Astrocyte (in vitro differentiated cells and primary cell): ENCODE results near the gene CELF2. TPM values are rescaled to one million over a fixed set of nuclear protein-coding genes. Genes with fewer than 3 reads are reported as not detected.
A peak's percentile ranks its signal among the peaks of the same experiment; 100 is the strongest.

Source experiments
- DNase-seq: peaks from one replicate; pipeline ENCODE4 v3.0.0-alpha.2; 2010; ENCODE audit warnings: low read depth
- FAIRE-seq: peaks from 2 replicates; lab custom pipeline; 2011; peaks lifted over from hg19 to GRCh38; lab: Jason Lieb, UNC
- H2AFZ ChIP-seq: 2 replicates; pipeline ENCODE4 v1.6.0; 2012; ENCODE audit warnings: low read depth, low read length, inconsistent platforms
- H3K27ac ChIP-seq: 2 replicates; pipeline ENCODE4 v1.5.1; 2011; ENCODE audit warnings: low read depth, low read length, inconsistent platforms
- H3K27me3 ChIP-seq: 2 replicates; pipeline ENCODE4 v1.6.0; 2011; ENCODE audit warnings: low read length, inconsistent platforms; ENCODE audit not compliant: insufficient read depth
- H3K36me3 ChIP-seq: 2 replicates; pipeline ENCODE4 v1.5.1; 2011; ENCODE audit warnings: low read length, inconsistent platforms; ENCODE audit not compliant: insufficient read depth
- H3K4me1 ChIP-seq: 2 replicates; pipeline ENCODE4 v1.5.1; 2011; ENCODE audit warnings: low read length, inconsistent platforms; ENCODE audit not compliant: insufficient read depth
- H3K4me2 ChIP-seq: 2 replicates; pipeline ENCODE4 v1.6.0; 2012; ENCODE audit warnings: low read length, inconsistent platforms
- H3K4me3 ChIP-seq: 2 replicates; pipeline ENCODE4 v1.5.1; 2011; ENCODE audit warnings: low read depth, mild to moderate bottlenecking, low read length, inconsistent platforms; ENCODE audit not compliant: insufficient read depth
- H3K79me2 ChIP-seq: 2 replicates; pipeline ENCODE4 v1.6.0; 2012; ENCODE audit warnings: mild to moderate bottlenecking, low read length, inconsistent platforms; ENCODE audit not compliant: insufficient read depth
- H3K9ac ChIP-seq: 2 replicates; pipeline ENCODE4 v1.6.0; 2012; ENCODE audit warnings: mild to moderate bottlenecking, low read length, inconsistent platforms
- H3K9me3 ChIP-seq: 2 replicates; pipeline ENCODE4 v1.5.1; 2012; ENCODE audit warnings: low read depth, mild to moderate bottlenecking, low read length, inconsistent platforms; ENCODE audit not compliant: insufficient read depth
- H4K20me1 ChIP-seq: 2 replicates; pipeline ENCODE4 v1.6.0; 2012; ENCODE audit warnings: low read length, inconsistent platforms; ENCODE audit not compliant: insufficient read depth
- H3K27ac Mint-ChIP-seq: one replicate; pipeline ENCODE4 v1.8.0; 2021; ENCODE audit warnings: mild to moderate bottlenecking, mixed read lengths; ENCODE audit not compliant: unreplicated experiment
- H3K27me3 Mint-ChIP-seq: one replicate; pipeline ENCODE4 v1.8.0; 2021; ENCODE audit warnings: low read depth, mixed read lengths; ENCODE audit not compliant: unreplicated experiment
- H3K36me3 Mint-ChIP-seq: one replicate; pipeline ENCODE4 v1.8.0; 2021; ENCODE audit warnings: low read depth, mixed read lengths; ENCODE audit not compliant: unreplicated experiment
- H3K4me1 Mint-ChIP-seq: one replicate; pipeline ENCODE4 v1.8.0; 2021; ENCODE audit warnings: low read depth, mixed read lengths; ENCODE audit not compliant: unreplicated experiment
- H3K4me3 Mint-ChIP-seq: one replicate; pipeline ENCODE4 v1.8.0; 2021; ENCODE audit warnings: mild to moderate bottlenecking, moderate library complexity, mixed read lengths; ENCODE audit not compliant: unreplicated experiment
- H3K9me3 Mint-ChIP-seq: one replicate; pipeline ENCODE4 v1.8.0; 2021; ENCODE audit warnings: mild to moderate bottlenecking, mixed read lengths; ENCODE audit not compliant: unreplicated experiment
- CTCF ChIP-seq: IDR thresholded peaks from 2 replicates; pipeline ENCODE4 v1.5.1; 2011; ENCODE audit warnings: low read depth, mild to moderate bottlenecking, inconsistent platforms, low read length, moderate library complexity; ENCODE audit not compliant: insufficient read depth
- EZH2 ChIP-seq: IDR thresholded peaks from 2 replicates; pipeline ENCODE4 v1.6.1; 2012; ENCODE audit warnings: mild to moderate bottlenecking, low read length, inconsistent platforms; ENCODE audit not compliant: insufficient read depth
- total RNA-seq: library from RNA; stranded (reverse); gene quantifications from 2 replicates; pipeline ENCODE4 v1.2.1, GENCODE V29; 2021

CELF2 gene
- total RNA-seq, 1 donor from 2014 or later: 76.1 TPM

GRCh38 chr10:11270135-11270857 is 252.6 kb downstream of the CELF2 start:
- FAIRE-seq (no peak), DNase-seq (peak; percentile 30)
- Histone ChIP-seq H3K36me3 (no peaks in the 10 kb centered on the region), H3K4me2 (peak overlapping the region; percentile 38), H3K4me3 (no peak overlapping the region), H3K27me3 (no peaks in the 10 kb centered on the region), H3K9ac (no peak overlapping the region), H3K27ac (no peak overlapping the region), H3K4me1 (no peaks in the 10 kb centered on the region), H3K9me3 (no peaks in the 10 kb centered on the region), H4K20me1 (no peaks in the 10 kb centered on the region), H2AFZ (peak overlapping the region; percentile 62), H3K79me2 (no peaks in the 10 kb centered on the region)
- Mint-ChIP-seq H3K36me3 (peaks cover 3% of the 10 kb centered on the region), H3K4me3 (peak overlapping the region; percentile 17), H3K9me3 (no peaks in the 10 kb centered on the region), H3K27ac (peak overlapping the region; percentile 8), H3K4me1 (peaks cover 6% of the 10 kb centered on the region), H3K27me3 (no peaks in the 10 kb centered on the region)
- TF ChIP-seq CTCF: peak; percentile 78
- no peak for TF ChIP-seq EZH2

GRCh38 chr10:11270858-11271179 is 253.1 kb downstream of the CELF2 start:
- H3K4me1 Mint-ChIP-seq: peaks cover 6% of the 10 kb centered on the region
- FAIRE-seq: no peak
- H3K36me3 ChIP-seq: no peaks in the 10 kb centered on the region
- no peaks in the 10 kb centered on the region for H3K9me3 ChIP-seq
- H3K27ac ChIP-seq: no peak overlapping the region
- H3K27ac Mint-ChIP-seq: peak overlapping the region; percentile 8
- DNase-seq: no peak
- peak overlapping the region; percentile 38 for H3K4me2 ChIP-seq
- H4K20me1 ChIP-seq: no peaks in the 10 kb centered on the region
- no peak overlapping the region for H3K4me3 Mint-ChIP-seq
- H3K79me2 ChIP-seq: no peaks in the 10 kb centered on the region
- H3K27me3 ChIP-seq: no peaks in the 10 kb centered on the region
- H3K4me3 ChIP-seq: no peak overlapping the region
- peaks cover 7% of the 10 kb centered on the region for H3K36me3 Mint-ChIP-seq
- H3K9ac ChIP-seq: no peak overlapping the region
- H3K4me1 ChIP-seq: no peaks in the 10 kb centered on the region
- TF ChIP-seq CTCF (no peak), EZH2 (no peak)
- H3K27me3 Mint-ChIP-seq: no peaks in the 10 kb centered on the region
- peak overlapping the region; percentile 62 for H2AFZ ChIP-seq
- H3K9me3 Mint-ChIP-seq: no peaks in the 10 kb centered on the region

- FAIRE-seq (no peak), DNase-seq (no peak)
- H3K79me2 ChIP-seq: no peaks in the 10 kb centered on the region
- no peak overlapping the region for H3K27ac ChIP-seq
- H3K4me2 ChIP-seq: no peak overlapping the region
- H3K27me3 Mint-ChIP-seq: no peaks in the 10 kb centered on the region
- H3K4me1 Mint-ChIP-seq: peaks cover 6% of the 10 kb centered on the region
- H3K27ac Mint-ChIP-seq: no peak overlapping the region
- no peaks in the 10 kb centered on the region for H3K9me3 ChIP-seq
- H3K9me3 Mint-ChIP-seq: no peaks in the 10 kb centered on the region
- H3K36me3 ChIP-seq: no peaks in the 10 kb centered on the region
- H3K4me3 ChIP-seq: no peak overlapping the region
- no peak overlapping the region for H3K4me3 Mint-ChIP-seq
- TF ChIP-seq CTCF: no peak
- no peak for TF ChIP-seq EZH2
- H3K27me3 ChIP-seq: no peaks in the 10 kb centered on the region
- peaks cover 7% of the 10 kb centered on the region for H3K36me3 Mint-ChIP-seq
- no peak overlapping the region for H2AFZ ChIP-seq
- H3K9ac ChIP-seq: no peak overlapping the region
- no peaks in the 10 kb centered on the region for H4K20me1 ChIP-seq
- H3K4me1 ChIP-seq: no peaks in the 10 kb centered on the region
Measured at GRCh38 chr10:11272915-11273389, 255.3 kb downstream of the CELF2 start.
